ENCODE results near the gene GIPC3.

GIPC3 gene

GRCh38 chr19:3626473-3627350, 41.4 kb downstream of the GIPC3 start, which contains the start of gene CACTIN (continued):
- no peak for TF ChIP-seq ZNF280D (tag by site-specific recombination; IDR thresholded peaks at IDR 0.05)
- TF ChIP-seq ZNF560 (tag by site-specific recombination; IDR thresholded peaks at IDR 0.05; ENCODE audit: borderline replicate concordance), result no peak
- no peak; the same call in 1 of the 2 replicates for TF ChIP-seq ZNF394 (tag by site-specific recombination; IDR thresholded peaks at IDR 0.05; ENCODE audit: borderline replicate concordance)
- TF ChIP-seq SCRT2 (tag by site-specific recombination; IDR thresholded peaks at IDR 0.05), result no peak
- TF ChIP-seq ZBTB10 (tag by site-specific recombination; IDR thresholded peaks at IDR 0.05), result peak; percentile 73
- TF ChIP-seq ZNF639 (tag by site-specific recombination; IDR thresholded peaks at IDR 0.05), result peak; percentile 92
- TF ChIP-seq PRDM1 (tag by site-specific recombination; IDR thresholded peaks at IDR 0.05), result no peak
- peak; percentile 99 for TF ChIP-seq ZFHX2 (tag by site-specific recombination; conservative IDR thresholded peaks at IDR 0.05)
- no peak for TF ChIP-seq ZNF404 (tag by site-specific recombination; IDR thresholded peaks at IDR 0.05)

- no peak overlapping the region for H3K4me3 ChIP-seq (ENCODE audit: low read depth, low read length)
- TF ChIP-seq ZSCAN16 (tag by site-specific recombination; IDR thresholded peaks at IDR 0.05) (no peak), ZNF324 (tag by site-specific recombination; IDR thresholded peaks at IDR 0.05) (peak; percentile 18; the same call in 1 of the 2 replicates), ZNF580 (tag by site-specific recombination; IDR thresholded peaks at IDR 0.05) (peak; percentile 73; the same call in 1 of the 2 replicates), ZNF280D (tag by site-specific recombination; IDR thresholded peaks at IDR 0.05) (peak; percentile 88; the same call in 1 of the 2 replicates), ZSCAN23 (tag by site-specific recombination; IDR thresholded peaks at IDR 0.05) (0 out of 2 replicates have a peak, but pooled peaks have one; percentile 23), PRDM4 (tag by site-specific recombination; IDR thresholded peaks at IDR 0.05) (peak; percentile 45; the same call in 1 of the 2 replicates), KLF16 (tag by site-specific recombination; IDR thresholded peaks at IDR 0.05) (no peak), REPIN1 (tag by site-specific recombination; IDR thresholded peaks at IDR 0.05; ENCODE audit: low read depth) (0 out of 2 replicates have a peak, but pooled peaks have one; percentile 20), ZNF623 (tag by site-specific recombination; IDR thresholded peaks at IDR 0.05) (peak; percentile 17; the same call in 1 of the 2 replicates), GLI4 (tag by site-specific recombination; IDR thresholded peaks at IDR 0.05) (0 out of 2 replicates have a peak, but pooled peaks have one; percentile 21), RBAK (tag by site-specific recombination; IDR thresholded peaks at IDR 0.05) (no peak), ZNF791 (tag by site-specific recombination; IDR thresholded peaks at IDR 0.05) (0 out of 2 replicates have a peak, but pooled peaks have one; percentile 15)
Observed at GRCh38 chr19:3627351-3627723, 42.1 kb downstream of the GIPC3 start.

More at GRCh38 chr19:3627351-3627723, 42.1 kb downstream of the GIPC3 start:
- Histone ChIP-seq H3K4me1 (ENCODE audit: control insufficient read depth, insufficient read depth, low read length) (no peaks in the 10 kb centered on the region), H3K36me3 (ENCODE audit: control insufficient read depth in 2 of 2, insufficient read depth in 1 of 2, low read length in 2 of 2) (peaks cover 0 to 22% of the 10 kb centered on the region in 2 experiments; a peak in 2 of 3 replicates), H3K27ac (ENCODE audit: extremely low read depth, low read depth, low read length) (no peak overlapping the region), H3K9me3 (ENCODE audit: control insufficient read depth, insufficient read depth, low read depth, low read length) (no peaks in the 10 kb centered on the region)
- CTCF ChIA-PET, result interaction anchor here (0.6 kb wide), 1 partner anchor 27 kb away, joined by 3 read pairs; no protein-coding TSS in a partner anchor
- POLR2A ChIA-PET, result interaction anchor here (0.5 to 1.3 kb wide), 3 partner anchors 26 to 330 kb away, joined by 3 read pairs; no protein-coding TSS in a partner anchor
